Femur (tissue), 1 donor: Measurements from ENCODE around the gene FOXA1.

Source experiments
- DNase-seq: peaks from one replicate; pipeline ENCODE4 v3.0.0-alpha.2; 2017

Gene FOXA1

DNA sequence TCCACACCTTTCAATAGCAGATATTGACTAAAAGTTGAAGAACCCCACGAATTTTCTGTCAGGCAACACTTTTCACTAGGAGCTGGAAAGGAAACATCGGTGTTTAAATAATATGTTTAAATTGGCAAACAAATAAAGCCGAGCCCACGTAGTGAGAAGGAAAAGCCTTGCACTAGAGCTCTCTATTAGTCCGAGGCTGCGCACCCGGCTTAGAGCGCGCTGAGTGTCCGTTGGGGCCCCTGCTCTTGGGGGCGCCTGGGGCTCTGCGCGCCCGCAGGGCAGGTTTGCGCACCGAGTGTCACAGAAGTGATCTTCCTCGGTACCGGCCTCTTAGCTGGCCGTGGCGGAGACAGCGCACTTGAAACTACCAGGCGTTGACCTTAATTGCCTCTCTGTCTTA, 6.8 kb upstream of the FOXA1 start:
- DNase-seq = no peak

- DNase-seq = no peak
These were observed 6.1 kb upstream of the FOXA1 start for GRCh38 chr14:37600880-37601741.

- no peak for DNase-seq
These were observed 4.7 kb upstream of the FOXA1 start for GRCh38 chr14:37599507-37600368.

GRCh38 chr14:37598747-37599506, 3.9 kb upstream of the FOXA1 start:
- DNase-seq = no peak

GRCh38 chr14:37597914-37598746, 3.1 kb upstream of the FOXA1 start:
- DNase-seq = no peak

GRCh38 chr14:37597538-37597913, 2.5 kb upstream of the FOXA1 start:
- no peak for DNase-seq

GRCh38 chr14:37596790-37597472, 1.9 kb upstream of the FOXA1 start:
- no peak for DNase-seq

GRCh38 chr14:37595809-37596621, 966 bp upstream of the FOXA1 start:
- DNase-seq = no peak

DNA sequence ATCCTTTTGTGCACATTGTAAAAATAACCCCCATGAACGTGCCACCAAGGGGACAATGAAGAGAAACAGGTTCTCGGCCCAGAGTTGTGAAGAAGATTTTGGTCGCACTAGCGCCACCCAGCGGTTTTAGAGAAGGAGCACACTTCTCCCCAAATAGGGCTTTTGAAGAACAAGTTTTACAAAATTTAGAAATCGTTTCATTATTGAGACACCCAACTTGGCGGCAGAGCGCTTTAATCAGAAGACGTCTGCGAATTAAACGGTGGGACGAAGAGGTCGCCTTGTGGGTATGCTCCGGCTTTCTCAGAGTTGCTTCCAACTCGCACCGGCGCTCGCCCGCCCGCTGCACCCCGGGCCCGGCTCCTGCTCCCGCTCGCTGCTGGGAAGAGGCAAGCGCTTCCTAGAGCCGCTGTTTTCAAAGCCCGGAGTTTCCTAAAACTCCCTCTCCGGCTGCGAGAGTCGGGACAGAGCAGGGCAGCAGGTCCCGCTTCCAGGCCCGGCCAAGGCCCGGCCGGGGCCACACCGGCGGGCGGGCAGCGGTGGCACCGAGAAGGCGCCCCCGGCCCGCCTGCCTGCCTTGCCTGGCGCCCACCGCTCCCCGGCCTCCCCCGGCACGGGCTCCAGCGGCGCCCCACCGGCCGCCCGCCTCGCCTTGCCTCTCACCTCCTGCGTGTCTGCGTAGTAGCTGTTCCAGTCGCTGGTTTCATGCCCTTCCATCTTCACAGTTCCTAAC, 645 bp downstream of the FOXA1 start:
- DNase-seq = peak; percentile 77

- DNase-seq = no peak
These were observed 1.4 kb downstream of the FOXA1 start for GRCh38 chr14:37593511-37594237.

GRCh38 chr14:37592482-37593408, 2.3 kb downstream of the FOXA1 start:
- no peak for DNase-seq

GRCh38 chr14:37591941-37592481, 3.0 kb downstream of the FOXA1 start:
- no peak for DNase-seq

DNA sequence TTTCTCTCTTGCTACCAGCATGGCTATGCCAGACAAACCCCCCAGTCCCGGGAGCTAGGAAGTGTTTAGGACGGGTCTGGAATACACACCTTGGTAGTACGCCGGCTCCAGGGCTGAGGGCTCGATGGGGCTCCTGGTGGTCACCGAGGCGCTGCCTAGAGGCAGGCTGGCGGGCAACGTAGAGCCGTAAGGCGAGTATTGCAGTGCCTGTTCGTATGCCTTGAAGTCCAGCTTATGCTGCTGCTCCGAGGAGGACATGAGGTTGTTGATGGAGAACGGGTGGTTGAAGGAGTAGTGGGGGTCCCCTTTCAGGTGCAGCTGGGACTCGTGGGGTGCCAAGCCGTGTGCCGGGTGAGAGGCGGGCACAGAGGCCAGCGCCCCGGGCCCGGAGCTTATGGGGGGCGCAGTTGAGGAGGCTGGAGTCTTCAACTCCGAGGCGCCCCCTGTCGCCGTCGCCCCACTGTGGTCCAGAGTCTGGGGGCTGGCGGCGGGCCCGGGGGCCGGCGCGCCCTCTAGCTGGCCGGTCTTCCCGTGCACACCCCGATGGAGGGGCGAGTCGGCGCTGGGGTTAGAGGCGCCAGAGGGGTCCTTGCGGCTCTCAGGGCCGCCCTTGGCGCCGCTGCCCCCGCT, 3.6 kb downstream of the FOXA1 start:
- no peak for DNase-seq

DNA sequence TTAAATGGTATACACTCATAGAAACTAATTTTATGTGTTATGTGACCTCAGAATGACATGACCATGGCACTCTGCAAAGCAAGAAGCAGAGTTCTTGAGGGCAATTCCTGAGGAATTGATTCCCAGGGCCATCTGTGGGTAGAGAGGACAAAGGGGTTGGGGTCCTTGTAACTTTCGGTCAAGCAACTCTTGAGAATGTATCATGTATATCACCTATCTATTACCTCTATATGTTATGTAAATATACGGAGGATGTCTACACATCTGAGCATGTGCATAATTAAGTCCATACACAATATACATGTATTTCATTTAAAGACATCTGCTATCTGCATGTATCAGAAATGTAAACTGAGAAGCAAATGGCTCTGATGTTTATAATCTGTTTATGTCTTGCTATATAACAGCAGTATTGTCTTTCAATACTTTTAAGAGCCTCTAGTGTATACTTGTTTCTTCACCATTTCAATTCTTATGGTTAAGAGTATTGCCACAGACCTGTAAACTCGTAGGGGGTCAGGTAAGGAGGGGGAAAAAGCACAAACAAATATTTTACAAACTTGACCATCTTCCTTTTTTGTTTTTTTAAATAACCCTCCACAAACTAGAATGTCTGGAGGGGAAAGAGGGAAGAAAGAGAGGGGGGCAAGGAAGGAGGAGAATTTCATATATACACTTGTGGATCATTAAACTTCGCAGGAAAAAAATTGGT, 4.5 kb downstream of the FOXA1 start:
- DNase-seq = no peak

DNA sequence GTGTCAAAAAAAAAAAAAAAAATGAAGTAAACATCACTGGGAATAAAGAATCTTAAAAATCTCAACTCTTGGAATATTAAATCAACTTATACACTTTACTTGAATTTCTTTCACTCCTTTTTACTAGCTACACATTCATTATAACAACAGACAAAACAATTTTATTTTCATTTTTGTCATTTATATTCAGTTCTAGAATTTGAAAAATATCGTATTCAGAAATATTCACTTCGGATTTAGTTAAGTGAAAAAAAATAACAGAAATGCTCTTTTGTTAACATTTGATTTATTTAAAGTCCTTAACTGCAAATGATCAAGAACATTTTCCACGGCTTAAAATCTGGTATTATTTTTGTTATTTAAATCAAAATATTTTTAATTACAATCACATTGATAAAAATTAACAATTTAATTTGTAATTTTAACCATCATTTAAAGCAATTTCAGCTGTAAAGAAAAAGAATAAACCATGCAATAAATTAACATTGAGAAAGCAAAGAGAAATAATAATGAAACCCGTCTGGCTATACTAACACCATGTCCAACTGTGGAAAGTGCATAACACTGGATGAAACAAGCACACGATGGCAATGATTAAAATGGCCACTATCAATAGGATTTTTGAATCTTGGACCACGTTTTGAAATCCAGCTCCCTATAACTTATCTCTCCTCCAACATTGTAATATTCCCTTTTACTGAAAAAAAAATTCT, 5.2 kb downstream of the FOXA1 start:
- no peak for DNase-seq
